Lower lobe of right lung (tissue), 2 donors: ENCODE measurements around the gene ANKRD6. TPM values are rescaled to one million over a fixed set of nuclear protein-coding genes. Genes with fewer than 3 reads are reported as not detected.

Experiments
- ATAC-seq, 2 donors: fragments of 200-7000 bp; cut with Tn5 transposase; one replicate each; pipeline ENCODE4 v1.9.1; 2020 to 2022; ENCODE audit warnings: mild to moderate bottlenecking in 2 of 2, moderate library complexity in 2 of 2
- DNase-seq: peaks from one replicate; pipeline ENCODE4 v3.0.0-alpha.2; 2020
- H3K27ac ChIP-seq: fragments of 200-600 bp; one replicate; pipeline ENCODE4 v1.8.0; 2022
- H3K27me3 ChIP-seq: fragments of 200-600 bp; one replicate; pipeline ENCODE4 v1.8.0; 2022; ENCODE audit warnings: low read depth
- H3K36me3 ChIP-seq: fragments of 200-600 bp; one replicate; pipeline ENCODE4 v1.8.0; 2022; ENCODE audit warnings: mild to moderate bottlenecking
- H3K4me1 ChIP-seq: fragments of 200-600 bp; one replicate; pipeline ENCODE4 v1.8.0; 2022
- H3K4me3 ChIP-seq: fragments of 200-600 bp; one replicate; pipeline ENCODE4 v1.8.0; 2022; ENCODE audit warnings: mild to moderate bottlenecking
- H3K9me3 ChIP-seq: fragments of 200-600 bp; one replicate; pipeline ENCODE4 v1.8.0; 2022
- intact Hi-C: fragments of 100-400 bp; cut with DNase I; formaldehyde crosslinking; loops from one replicate; pipeline ENCODE4 v1.11.0; 2022
- total RNA-seq: library from RNA; stranded (reverse); fragmentation: NEBNext Ultra II Directional; extraction: Animal tissue kit (Norgen Biotek cat#: 25700); gene quantifications from one replicate; pipeline ENCODE4 v1.2.1, GENCODE V29; 2021
- TF ChIP-seq, protein P1 (sequence below): fragments of 200-600 bp; IDR thresholded peaks from one replicate; pipeline ENCODE4 v1.8.0; 2022; ENCODE audit warnings: antibody characterized with exemption, mild to moderate bottlenecking
- donor health status: DM: no; HTN: yes; CAD: no; lungs with severe emphysema.

Gene ANKRD6
- total RNA-seq, 1 donor from 2014 or later: 17.7 TPM

DNA sequence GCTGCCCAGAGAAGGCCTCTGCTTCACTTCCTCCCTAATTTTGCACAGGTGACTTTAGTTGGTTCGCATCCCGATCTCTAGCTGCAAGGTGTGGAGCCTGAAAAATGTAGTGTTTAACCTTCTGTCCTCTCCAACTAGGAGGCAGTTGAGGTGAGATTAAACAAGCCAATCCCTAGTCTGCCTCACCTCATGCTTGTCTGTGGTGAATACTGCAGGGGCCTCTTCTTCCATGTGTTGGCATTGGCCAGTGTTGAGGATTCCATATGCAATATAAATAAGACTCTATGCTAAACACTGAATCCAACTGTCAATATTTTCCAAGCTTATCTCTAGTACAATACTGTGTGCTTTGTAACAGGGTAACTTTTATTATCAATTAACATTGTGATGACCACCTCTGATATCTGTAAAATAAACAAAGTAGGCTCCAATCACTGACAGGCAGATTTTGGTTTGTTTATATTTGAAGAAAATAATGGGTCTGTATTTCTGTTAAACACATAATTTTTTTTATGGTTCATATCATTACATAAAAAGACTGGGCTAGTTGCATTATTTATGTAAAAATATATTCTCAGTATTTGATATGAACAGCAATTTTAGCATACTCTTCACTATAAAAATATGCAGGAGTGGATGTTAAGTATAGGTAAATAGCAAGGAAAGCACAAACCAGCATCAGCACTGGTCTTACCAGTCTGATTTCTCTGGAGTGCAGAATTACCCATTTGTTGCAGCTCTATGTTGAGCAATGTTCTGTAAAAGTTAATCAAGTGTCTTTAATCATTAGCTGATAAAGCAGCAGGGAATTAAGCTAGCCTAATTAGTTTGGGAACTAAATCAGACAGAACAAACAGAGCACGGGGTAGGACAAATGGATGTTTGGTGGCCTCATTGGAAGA, 74.0 kb downstream of the ANKRD6 start:
- DNase-seq (no peak), ATAC-seq (peak; percentile 56 to 81)

DNA sequence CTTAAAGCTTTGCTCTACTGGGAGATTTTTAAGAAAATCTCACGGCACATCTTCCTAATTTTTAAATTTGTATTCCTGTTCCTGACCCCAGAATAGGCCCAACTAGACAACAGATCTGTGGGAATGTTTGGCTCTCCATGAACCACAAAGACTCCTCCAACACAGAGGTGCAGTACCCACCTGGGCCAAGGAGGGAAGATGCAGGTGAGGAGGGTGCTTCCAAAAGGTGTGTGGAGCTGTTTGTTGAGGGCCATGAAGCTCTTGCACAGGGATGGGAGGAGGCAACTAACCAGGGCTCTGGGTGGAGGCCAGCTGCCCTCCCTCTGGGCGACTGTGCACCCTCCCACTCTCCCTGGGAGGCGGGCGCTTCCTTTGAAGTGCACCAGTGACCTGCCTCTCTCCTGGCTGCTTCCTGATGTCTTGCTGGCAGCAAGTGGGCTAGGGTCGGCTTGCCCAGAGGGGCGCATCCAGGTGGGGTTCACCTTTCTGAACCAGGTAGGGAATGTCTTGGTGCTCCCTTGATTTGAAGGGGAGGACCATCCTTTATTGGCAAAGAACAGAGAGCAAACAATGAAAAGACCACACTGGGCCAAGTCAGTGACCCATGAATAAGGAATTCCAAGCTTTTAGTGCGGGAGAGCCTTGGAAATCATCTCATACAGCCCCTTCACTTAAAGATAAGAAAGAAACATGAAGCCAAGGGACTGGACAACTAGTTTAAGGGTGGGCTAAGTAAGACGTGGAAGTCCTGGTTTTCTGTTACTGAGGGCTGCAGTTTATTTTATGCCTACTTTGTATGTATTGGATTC, 76.0 kb downstream of the ANKRD6 start:
- intact Hi-C loops: no loop called here
- TF ChIP-seq, protein P1, sequence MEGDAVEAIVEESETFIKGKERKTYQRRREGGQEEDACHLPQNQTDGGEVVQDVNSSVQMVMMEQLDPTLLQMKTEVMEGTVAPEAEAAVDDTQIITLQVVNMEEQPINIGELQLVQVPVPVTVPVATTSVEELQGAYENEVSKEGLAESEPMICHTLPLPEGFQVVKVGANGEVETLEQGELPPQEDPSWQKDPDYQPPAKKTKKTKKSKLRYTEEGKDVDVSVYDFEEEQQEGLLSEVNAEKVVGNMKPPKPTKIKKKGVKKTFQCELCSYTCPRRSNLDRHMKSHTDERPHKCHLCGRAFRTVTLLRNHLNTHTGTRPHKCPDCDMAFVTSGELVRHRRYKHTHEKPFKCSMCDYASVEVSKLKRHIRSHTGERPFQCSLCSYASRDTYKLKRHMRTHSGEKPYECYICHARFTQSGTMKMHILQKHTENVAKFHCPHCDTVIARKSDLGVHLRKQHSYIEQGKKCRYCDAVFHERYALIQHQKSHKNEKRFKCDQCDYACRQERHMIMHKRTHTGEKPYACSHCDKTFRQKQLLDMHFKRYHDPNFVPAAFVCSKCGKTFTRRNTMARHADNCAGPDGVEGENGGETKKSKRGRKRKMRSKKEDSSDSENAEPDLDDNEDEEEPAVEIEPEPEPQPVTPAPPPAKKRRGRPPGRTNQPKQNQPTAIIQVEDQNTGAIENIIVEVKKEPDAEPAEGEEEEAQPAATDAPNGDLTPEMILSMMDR: no peak
- H3K27me3 ChIP-seq: no peaks in the 10 kb centered on the region
- no peak overlapping the region for H3K27ac ChIP-seq
- ATAC-seq (peak; percentile 61 to 67), DNase-seq (peak; percentile 62)
- no peaks in the 10 kb centered on the region for H3K9me3 ChIP-seq
- H3K36me3 ChIP-seq: no peaks in the 10 kb centered on the region
- peaks cover 35% of the 10 kb centered on the region for H3K4me1 ChIP-seq
- H3K4me3 ChIP-seq: no peak overlapping the region

More for the DNA sequence above, 74.0 kb downstream of the ANKRD6 start:
- H3K4me3 ChIP-seq: no peak overlapping the region
- H3K9me3 ChIP-seq: no peaks in the 10 kb centered on the region
- intact Hi-C loops: no loop called here
- no peak overlapping the region for H3K27ac ChIP-seq
- H3K27me3 ChIP-seq: no peaks in the 10 kb centered on the region
- no peaks in the 10 kb centered on the region for H3K36me3 ChIP-seq
- peaks cover 35% of the 10 kb centered on the region for H3K4me1 ChIP-seq
- TF ChIP-seq, protein P1: no peak

DNA sequence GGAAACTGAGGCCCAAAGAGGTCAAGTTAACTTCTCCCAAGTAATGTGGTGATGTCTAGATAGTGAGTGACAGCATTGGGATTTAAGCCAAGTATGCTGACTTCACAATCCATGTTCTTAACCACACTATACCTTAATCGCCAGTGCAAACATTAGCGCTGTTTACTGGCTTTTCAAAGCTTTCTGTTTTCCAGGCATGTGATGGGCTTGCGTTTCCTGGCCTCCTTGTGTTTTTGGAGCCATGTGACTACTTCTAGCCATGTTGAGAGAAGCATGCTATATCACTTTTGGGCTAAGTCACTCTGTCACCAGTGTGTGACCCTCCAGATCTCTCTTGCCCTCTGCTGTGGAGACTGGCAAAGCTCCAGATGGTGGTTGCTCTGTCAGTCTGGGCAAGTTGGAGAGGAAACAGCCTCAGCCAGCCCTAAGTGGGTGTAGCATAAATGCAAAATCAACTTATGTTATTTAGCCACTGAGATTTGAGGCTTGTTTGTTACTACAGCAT, 76.9 kb downstream of the ANKRD6 start:
- Histone ChIP-seq H3K27me3 (no peaks in the 10 kb centered on the region), H3K36me3 (no peaks in the 10 kb centered on the region), H3K9me3 (no peaks in the 10 kb centered on the region), H3K27ac (no peak overlapping the region), H3K4me1 (peaks cover 35% of the 10 kb centered on the region), H3K4me3 (no peak overlapping the region)
- intact Hi-C loops: no loop called here
- DNase-seq (no peak), ATAC-seq (peak; percentile 18 to 24)
- TF ChIP-seq, protein P1: no peak

DNA sequence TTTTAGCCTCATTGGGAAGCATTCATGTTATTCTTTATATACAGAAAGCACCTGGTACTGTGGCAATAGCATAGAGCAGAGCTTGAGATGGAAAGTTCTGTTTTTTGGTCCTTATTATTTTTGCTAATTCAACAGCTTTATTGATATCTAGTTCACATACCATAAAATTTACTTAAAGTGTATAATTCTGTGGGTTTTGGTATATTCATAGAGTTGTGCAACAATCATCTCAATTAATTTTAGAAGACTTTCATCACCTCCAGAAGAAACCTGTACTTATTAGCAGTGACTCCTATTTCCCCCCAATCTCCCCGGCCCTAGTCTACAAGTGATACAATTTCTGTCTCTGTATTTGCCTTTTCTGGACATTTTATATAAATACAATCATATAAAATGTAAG, 77.4 kb downstream of the ANKRD6 start:
- H3K27me3 ChIP-seq: no peaks in the 10 kb centered on the region
- H3K9me3 ChIP-seq: no peaks in the 10 kb centered on the region
- H3K27ac ChIP-seq: no peak overlapping the region
- DNase-seq (no peak), ATAC-seq (no peak)
- intact Hi-C loops: no loop called here
- TF ChIP-seq, protein P1: no peak
- no peak overlapping the region for H3K4me3 ChIP-seq
- H3K4me1 ChIP-seq: peaks cover 35% of the 10 kb centered on the region
- H3K36me3 ChIP-seq: no peaks in the 10 kb centered on the region

DNA sequence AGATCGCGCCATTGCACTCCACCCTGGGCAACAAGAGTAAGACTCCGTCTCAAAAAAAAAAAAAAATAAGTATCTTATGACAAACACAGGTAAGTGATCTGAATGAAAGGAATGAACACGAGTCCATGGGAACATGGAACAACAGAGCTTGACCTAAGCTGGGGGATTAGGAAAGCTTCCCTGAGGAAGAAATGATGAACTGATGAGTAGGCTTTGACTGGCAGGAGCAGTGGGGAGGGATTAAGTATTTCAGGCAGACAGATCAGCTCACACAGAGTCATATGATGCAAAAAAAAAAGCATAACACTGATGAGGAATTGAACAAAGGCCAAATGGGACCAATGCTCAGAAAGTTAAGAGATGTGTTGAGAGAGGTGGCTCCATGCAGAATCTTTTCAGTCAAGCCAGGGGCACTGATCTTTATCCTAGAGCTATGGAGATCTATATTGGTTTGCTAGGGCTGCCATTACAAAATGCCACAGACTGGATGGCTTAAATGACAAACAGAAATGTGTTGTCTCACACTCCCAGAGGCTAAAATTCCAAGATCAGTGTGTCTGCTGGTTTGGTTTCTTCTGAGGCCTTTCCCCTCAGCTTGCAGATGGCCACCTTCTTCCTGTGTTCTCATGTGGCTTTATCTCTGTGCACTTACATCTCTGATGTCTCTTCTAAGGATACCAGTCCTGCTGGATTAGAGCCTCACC, 85.6 kb downstream of the ANKRD6 start:
- ATAC-seq (no peak), DNase-seq (no peak)
- Histone ChIP-seq H3K9me3 (no peaks in the 10 kb centered on the region), H3K4me1 (no peaks in the 10 kb centered on the region), H3K4me3 (no peak overlapping the region), H3K27ac (no peak overlapping the region), H3K27me3 (no peaks in the 10 kb centered on the region), H3K36me3 (no peaks in the 10 kb centered on the region)
- TF ChIP-seq, protein P1: no peak
- intact Hi-C loops: no loop called here
